NCI-H187 (cell line): ENCODE results near the gene SLC9A7.
A peak's percentile ranks its signal among the peaks of the same experiment; 100 is the strongest.

ENCODE experiments used
- DNase-seq, 2 experiments: peaks; one replicate each; lab custom pipeline; 2025; lab: John Stamatoyannopoulos, UW

SLC9A7 gene

GRCh38 chrX:46703980-46704379 lies 54.9 kb downstream of the SLC9A7 start:
- DNase-seq = no peak

GRCh38 chrX:46698691-46699090 lies 60.2 kb downstream of the SLC9A7 start:
- DNase-seq = no peak

- no peak for DNase-seq
Measured at GRCh38 chrX:46695491-46695890, 63.4 kb downstream of the SLC9A7 start.

GRCh38 chrX:46694549-46694948 lies 64.4 kb downstream of the SLC9A7 start:
- DNase-seq = no peak

- DNase-seq = no peak
Measured at GRCh38 chrX:46693149-46693548, 65.8 kb downstream of the SLC9A7 start.

GRCh38 chrX:46690818-46691217 lies 68.1 kb downstream of the SLC9A7 start:
- no peak for DNase-seq

GRCh38 chrX:46687619-46688018 lies 71.3 kb downstream of the SLC9A7 start:
- DNase-seq = no peak

- DNase-seq = no peak
Measured at GRCh38 chrX:46686003-46686645, 72.8 kb downstream of the SLC9A7 start.

GRCh38 chrX:46683048-46683447 lies 75.9 kb downstream of the SLC9A7 start:
- DNase-seq = no peak

GRCh38 chrX:46681849-46682248 lies 77.1 kb downstream of the SLC9A7 start:
- no peak for DNase-seq

GRCh38 chrX:46678232-46678631 lies 80.7 kb downstream of the SLC9A7 start:
- DNase-seq = no peak

GRCh38 chrX:46676399-46677356 lies 82.2 kb downstream of the SLC9A7 start:
- no peak for DNase-seq

- DNase-seq = no peak
Measured at GRCh38 chrX:46673620-46674359, 85.1 kb downstream of the SLC9A7 start.

GRCh38 chrX:46670316-46670715 lies 88.6 kb downstream of the SLC9A7 start:
- DNase-seq = no peak

GRCh38 chrX:46666831-46667230 lies 92.1 kb downstream of the SLC9A7 start:
- no peak for DNase-seq

- DNase-seq = peak in 1 of 2 experiments; percentile 10
Measured at GRCh38 chrX:46665232-46666152, 93.4 kb downstream of the SLC9A7 start.

- no peak for DNase-seq
Measured at GRCh38 chrX:46662188-46662958, 96.5 kb downstream of the SLC9A7 start.

- no peak for DNase-seq
Measured at GRCh38 chrX:46653482-46653881, 105.4 kb downstream of the SLC9A7 start.

- DNase-seq = no peak
Measured at GRCh38 chrX:46649421-46650260, 109.3 kb downstream of the SLC9A7 start.

- no peak for DNase-seq
Measured at GRCh38 chrX:46648660-46649059, 110.3 kb downstream of the SLC9A7 start.
